Measurements from ENCODE around the gene PDE2A.

Gene PDE2A

DNA sequence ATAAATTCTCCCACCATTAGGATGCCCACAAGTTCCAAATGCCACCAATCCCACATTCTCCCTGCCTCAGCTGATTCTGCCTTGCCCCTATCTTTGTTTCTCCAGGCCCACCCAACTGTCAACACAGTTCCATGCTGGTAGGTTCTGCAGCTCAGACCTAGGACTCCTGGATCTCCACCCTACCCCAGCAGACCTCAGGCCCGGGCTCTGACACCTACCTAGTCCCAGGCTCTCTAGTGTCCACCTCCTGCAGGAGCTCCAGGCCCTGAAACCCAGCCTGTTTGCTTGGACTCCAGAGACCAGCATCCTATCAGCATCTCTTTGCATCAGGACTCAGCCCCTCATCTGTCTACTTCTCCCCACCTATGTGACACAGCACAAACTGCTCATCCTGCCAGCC is 86.5 kb downstream of the PDE2A start:
- no peak overlapping the region for H3K9ac ChIP-seq (ENCODE audit: low read length in 5 of 5)
- H3K27me3 ChIP-seq (ENCODE audit: control insufficient read depth in 5 of 5, insufficient read depth in 4 of 5, low read length in 5 of 5), result peaks cover 26 to 62% (median 47%) of the 10 kb centered on the region in 5 donors
- H3K4me1 ChIP-seq (ENCODE audit: control insufficient read depth in 5 of 5, insufficient read depth in 5 of 5, low read length in 5 of 5), result peaks cover 0 to 33% (median 21%) of the 10 kb centered on the region in 5 donors
- H3K36me3 ChIP-seq (ENCODE audit: control insufficient read depth in 5 of 5, insufficient read depth in 5 of 5, low read length in 5 of 5), result peaks cover 0 to 61% (median 28%) of the 10 kb centered on the region in 5 donors
- H3K9me3 ChIP-seq (ENCODE audit: control insufficient read depth in 5 of 5, low read length in 5 of 5), result no peaks in the 10 kb centered on the region
- no peak overlapping the region for H3K27ac ChIP-seq (ENCODE audit: low read depth, low read length)
- H3K4me3 ChIP-seq (ENCODE audit: low read depth in 1 of 5, low read length in 5 of 5), result no peak overlapping the region

DNA sequence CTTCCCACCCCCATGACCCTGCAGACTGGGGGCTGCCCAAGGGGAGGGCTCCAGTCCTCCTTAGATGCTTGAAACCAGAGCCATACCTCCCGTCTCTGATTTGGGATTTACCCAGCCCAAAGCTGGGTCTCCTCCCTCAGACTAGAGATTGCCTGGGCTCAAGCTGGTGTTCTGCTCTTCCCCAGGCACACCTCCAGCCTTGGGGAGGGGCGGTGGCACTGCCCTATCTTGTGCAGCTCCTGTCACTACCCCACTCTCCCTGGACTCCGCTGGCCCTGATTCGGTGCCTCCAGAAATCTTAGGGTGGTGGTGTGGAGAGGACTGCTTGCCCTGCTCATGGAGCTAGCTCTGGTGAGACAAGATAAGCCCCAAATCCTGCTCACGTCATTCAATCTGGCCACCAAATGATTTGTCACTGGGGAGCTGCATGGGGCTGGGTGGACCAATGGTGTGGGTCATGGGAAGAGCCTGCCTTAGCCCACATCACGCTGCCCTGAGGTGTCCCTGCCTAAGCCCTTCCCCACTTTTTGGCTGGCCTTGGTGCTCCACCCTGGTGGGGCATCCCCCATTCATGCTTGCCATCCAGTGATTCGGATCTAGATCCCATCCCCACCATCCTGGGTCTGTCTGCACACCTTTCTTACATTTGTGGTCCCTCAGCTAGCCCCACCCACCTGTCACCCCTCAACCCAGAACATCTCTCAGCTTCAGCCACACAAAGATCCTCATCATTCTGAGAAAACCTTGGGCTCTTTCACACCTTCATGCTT is 87.7 kb downstream of the PDE2A start:
- no peak overlapping the region for H3K4me3 ChIP-seq (ENCODE audit: low read depth in 1 of 5, low read length in 5 of 5)
- no peak overlapping the region for H3K27ac ChIP-seq (ENCODE audit: low read depth, low read length)
- H3K9ac ChIP-seq (ENCODE audit: low read length in 5 of 5), result no peak overlapping the region
- peaks cover 0 to 60% (median 37%) of the 10 kb centered on the region in 5 donors for H3K36me3 ChIP-seq (ENCODE audit: control insufficient read depth in 5 of 5, insufficient read depth in 5 of 5, low read length in 5 of 5)
- H3K4me1 ChIP-seq (ENCODE audit: control insufficient read depth in 5 of 5, insufficient read depth in 5 of 5, low read length in 5 of 5), result peaks cover 0 to 33% (median 21%) of the 10 kb centered on the region in 5 donors
- H3K9me3 ChIP-seq (ENCODE audit: control insufficient read depth in 5 of 5, low read length in 5 of 5), result no peaks in the 10 kb centered on the region
- peaks cover 17 to 52% (median 38%) of the 10 kb centered on the region in 5 donors for H3K27me3 ChIP-seq (ENCODE audit: control insufficient read depth in 5 of 5, insufficient read depth in 4 of 5, low read length in 5 of 5)

DNA sequence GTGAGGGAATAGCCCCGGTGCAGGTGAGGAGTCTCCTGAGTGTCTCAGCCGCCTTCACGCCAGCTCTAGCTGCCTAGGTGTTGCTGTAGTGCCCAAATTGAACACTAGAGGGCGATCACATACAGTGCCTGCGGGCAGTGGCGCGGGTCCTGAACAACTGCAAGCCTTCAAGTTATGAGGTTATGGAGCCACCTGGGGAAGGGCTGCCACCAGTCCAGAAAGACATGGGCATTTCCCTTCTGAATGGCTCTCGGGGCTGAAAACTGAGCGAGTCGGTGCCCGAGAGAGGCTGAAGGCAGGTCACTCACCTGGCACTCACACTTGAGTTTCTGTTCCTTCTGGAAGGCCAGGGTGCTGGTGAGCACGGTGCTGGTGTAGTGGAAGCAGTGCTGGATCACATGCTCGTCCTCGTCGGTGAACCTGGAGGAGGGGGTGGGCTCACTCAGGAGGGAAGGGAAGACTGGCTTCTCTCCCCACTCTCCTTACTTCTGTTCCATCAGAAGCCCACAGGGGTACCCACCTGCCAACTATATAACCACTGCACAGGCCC is 88.4 kb downstream of the PDE2A start:
- H3K27ac ChIP-seq (ENCODE audit: low read depth, low read length), result no peak overlapping the region
- H3K27me3 ChIP-seq (ENCODE audit: control insufficient read depth in 5 of 5, insufficient read depth in 4 of 5, low read length in 5 of 5), result peaks cover 11 to 45% (median 33%) of the 10 kb centered on the region in 5 donors
- no peaks in the 10 kb centered on the region for H3K9me3 ChIP-seq (ENCODE audit: control insufficient read depth in 5 of 5, low read length in 5 of 5)
- H3K4me1 ChIP-seq (ENCODE audit: control insufficient read depth in 5 of 5, insufficient read depth in 5 of 5, low read length in 5 of 5), result peaks cover 0 to 33% (median 21%) of the 10 kb centered on the region in 5 donors
- peak overlapping the region in 1 of 5 donors; percentile 5 for H3K4me3 ChIP-seq (ENCODE audit: low read depth in 1 of 5, low read length in 5 of 5)
- peaks cover 0 to 61% (median 44%) of the 10 kb centered on the region in 5 donors for H3K36me3 ChIP-seq (ENCODE audit: control insufficient read depth in 5 of 5, insufficient read depth in 5 of 5, low read length in 5 of 5)
- H3K9ac ChIP-seq (ENCODE audit: low read length in 5 of 5), result no peak overlapping the region

DNA sequence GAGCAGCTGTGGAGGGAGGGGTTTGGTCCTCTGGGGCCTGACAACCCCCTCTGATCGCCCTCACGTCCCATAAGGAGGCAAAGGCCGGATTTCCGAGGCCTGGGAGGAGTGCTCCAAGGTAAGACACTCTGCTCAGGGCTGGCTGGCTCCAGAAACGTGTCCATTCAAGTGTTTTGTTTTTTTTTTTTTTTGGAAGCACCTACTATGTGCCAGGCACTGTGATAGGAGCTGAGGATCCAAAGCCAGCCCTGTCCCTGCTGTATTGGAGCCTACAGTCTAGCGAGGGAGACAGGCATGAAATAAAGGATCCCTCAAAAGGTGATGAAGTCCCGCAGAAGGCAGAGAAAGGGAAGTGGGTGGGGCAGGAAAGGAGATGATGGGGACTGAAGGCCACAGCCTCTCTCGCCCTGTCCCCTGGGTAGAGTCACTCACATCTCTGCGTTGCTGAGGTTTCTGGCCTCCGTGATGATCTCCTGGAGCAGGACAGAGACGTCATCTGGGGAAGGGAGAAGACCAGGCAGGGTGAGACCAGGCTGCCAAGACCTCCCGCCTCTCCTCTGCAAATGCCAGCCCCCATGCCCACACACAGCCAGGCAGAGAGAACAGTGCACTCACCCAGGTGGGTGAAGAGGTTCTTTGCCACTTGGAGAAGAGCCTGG is 89.2 kb downstream of the PDE2A start:
- Histone ChIP-seq H3K27me3 (ENCODE audit: control insufficient read depth in 5 of 5, insufficient read depth in 4 of 5, low read length in 5 of 5) (peaks cover 11 to 40% (median 32%) of the 10 kb centered on the region in 5 donors), H3K9ac (ENCODE audit: low read length in 5 of 5) (no peak overlapping the region), H3K36me3 (ENCODE audit: control insufficient read depth in 5 of 5, insufficient read depth in 5 of 5, low read length in 5 of 5) (peaks cover 0 to 68% (median 52%) of the 10 kb centered on the region in 5 donors), H3K9me3 (ENCODE audit: control insufficient read depth in 5 of 5, low read length in 5 of 5) (no peaks in the 10 kb centered on the region), H3K27ac (ENCODE audit: low read depth, low read length) (no peak overlapping the region), H3K4me1 (ENCODE audit: control insufficient read depth in 5 of 5, insufficient read depth in 5 of 5, low read length in 5 of 5) (peaks cover 0 to 28% (median 15%) of the 10 kb centered on the region in 5 donors), H3K4me3 (ENCODE audit: low read depth in 1 of 5, low read length in 5 of 5) (peak overlapping the region in 2 of 5 donors; percentile 5 to 19)

DNA sequence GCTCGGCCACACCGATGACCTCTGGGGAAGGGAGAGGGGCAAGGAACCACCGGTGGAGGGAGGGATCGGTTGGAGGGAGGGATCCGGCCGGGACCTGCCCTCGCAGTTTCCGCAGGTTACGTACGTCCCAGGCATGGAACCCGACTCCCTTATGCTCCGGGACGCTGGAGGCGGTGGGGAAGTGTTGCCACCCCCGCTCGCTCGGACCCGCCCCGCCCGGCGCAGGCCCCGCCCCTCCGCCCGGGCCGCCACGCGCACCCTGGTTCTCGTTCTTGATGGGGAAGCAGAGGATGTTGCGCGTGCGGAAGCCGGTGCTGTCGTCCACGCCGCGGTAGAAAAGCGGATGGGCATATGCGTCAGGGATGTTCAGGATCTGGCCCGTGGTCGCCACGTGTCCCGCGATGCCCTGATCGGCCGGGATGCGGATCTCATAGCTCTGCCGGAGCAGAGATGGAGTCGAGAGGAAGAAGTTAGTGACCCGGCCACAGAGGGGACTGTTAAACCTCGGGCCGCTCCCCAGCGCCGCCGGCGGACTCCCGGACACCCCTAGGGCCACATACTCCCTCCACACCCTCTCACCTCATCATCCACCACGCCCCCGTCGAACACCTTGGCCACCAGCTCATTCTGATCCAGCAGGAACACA is 89.8 kb downstream of the PDE2A start:
- Histone ChIP-seq H3K9ac (ENCODE audit: low read length in 5 of 5) (no peak overlapping the region), H3K4me3 (ENCODE audit: low read depth in 1 of 5, low read length in 5 of 5) (peak overlapping the region in 2 of 5 donors; percentile 5 to 19), H3K27me3 (ENCODE audit: control insufficient read depth in 5 of 5, insufficient read depth in 4 of 5, low read length in 5 of 5) (peaks cover 11 to 40% (median 26%) of the 10 kb centered on the region in 5 donors), H3K36me3 (ENCODE audit: control insufficient read depth in 5 of 5, insufficient read depth in 5 of 5, low read length in 5 of 5) (peaks cover 0 to 75% (median 57%) of the 10 kb centered on the region in 5 donors), H3K27ac (ENCODE audit: low read depth, low read length) (no peak overlapping the region), H3K4me1 (ENCODE audit: control insufficient read depth in 5 of 5, insufficient read depth in 5 of 5, low read length in 5 of 5) (peaks cover 0 to 22% (median 12%) of the 10 kb centered on the region in 5 donors), H3K9me3 (ENCODE audit: control insufficient read depth in 5 of 5, low read length in 5 of 5) (no peaks in the 10 kb centered on the region)

DNA sequence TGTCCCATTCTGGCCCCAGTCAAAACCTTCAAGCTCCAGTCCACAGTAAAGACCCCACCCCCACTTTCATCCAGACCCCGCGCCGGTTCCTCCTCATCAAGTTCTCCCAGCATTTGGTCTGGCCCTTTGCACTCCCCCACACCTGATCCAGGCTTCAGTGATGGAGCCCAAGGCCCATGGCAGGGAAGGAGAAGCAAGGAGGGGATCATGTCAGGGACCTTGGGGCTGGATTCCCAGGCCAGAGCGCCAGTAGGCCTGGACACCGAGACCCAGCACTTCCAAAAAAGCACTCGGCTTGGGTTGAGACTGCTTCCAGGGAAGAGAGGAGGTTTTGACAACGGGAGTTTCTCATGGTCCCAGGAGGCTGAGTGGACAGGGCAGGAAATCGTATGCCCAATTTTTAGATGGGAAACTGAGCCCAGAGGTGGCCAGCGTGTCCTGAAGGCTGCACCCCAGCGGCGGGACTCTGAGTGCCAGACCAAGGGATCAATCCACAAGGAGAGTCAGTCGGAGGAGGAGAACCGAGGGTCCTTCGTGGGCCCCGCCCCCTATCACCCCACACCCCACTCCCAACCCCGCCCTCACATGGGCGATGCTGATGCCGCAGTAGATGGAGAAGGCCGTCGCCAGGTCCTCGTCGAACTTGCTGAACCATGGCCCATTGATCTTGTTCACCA is 90.5 kb downstream of the PDE2A start:
- H3K4me1 ChIP-seq (ENCODE audit: control insufficient read depth in 5 of 5, insufficient read depth in 5 of 5, low read length in 5 of 5), result peaks cover 0 to 22% (median 12%) of the 10 kb centered on the region in 5 donors
- no peak overlapping the region for H3K9ac ChIP-seq (ENCODE audit: low read length in 5 of 5)
- no peak overlapping the region for H3K27ac ChIP-seq (ENCODE audit: low read depth, low read length)
- no peak overlapping the region for H3K4me3 ChIP-seq (ENCODE audit: low read depth in 1 of 5, low read length in 5 of 5)
- peaks cover 9 to 35% (median 22%) of the 10 kb centered on the region in 5 donors for H3K27me3 ChIP-seq (ENCODE audit: control insufficient read depth in 5 of 5, insufficient read depth in 4 of 5, low read length in 5 of 5)
- no peaks in the 10 kb centered on the region for H3K9me3 ChIP-seq (ENCODE audit: control insufficient read depth in 5 of 5, low read length in 5 of 5)
- peaks cover 0 to 77% (median 52%) of the 10 kb centered on the region in 5 donors for H3K36me3 ChIP-seq (ENCODE audit: control insufficient read depth in 5 of 5, insufficient read depth in 5 of 5, low read length in 5 of 5)

DNA sequence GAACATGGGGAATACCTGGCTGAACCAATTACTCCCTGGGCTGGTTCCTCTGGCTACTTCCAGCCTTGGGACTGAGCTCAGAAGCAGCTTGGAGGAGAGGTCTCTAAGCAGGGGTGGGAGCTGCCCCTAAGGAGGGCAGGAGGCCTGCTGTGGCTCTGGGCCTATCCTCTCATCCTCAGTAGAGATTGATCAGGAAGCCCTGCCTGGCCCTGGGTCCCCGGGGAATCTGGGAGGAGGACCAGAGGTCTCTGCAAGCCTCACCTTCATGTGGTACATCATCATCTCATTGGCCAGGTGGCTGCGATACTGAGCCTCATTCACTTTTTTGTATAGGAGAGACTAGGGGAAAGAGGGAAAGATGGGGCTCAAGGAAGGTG is 91.1 kb downstream of the PDE2A start:
- H3K4me1 ChIP-seq (ENCODE audit: control insufficient read depth in 5 of 5, insufficient read depth in 5 of 5, low read length in 5 of 5), result peaks cover 0 to 20% (median 12%) of the 10 kb centered on the region in 5 donors
- H3K27me3 ChIP-seq (ENCODE audit: control insufficient read depth in 5 of 5, insufficient read depth in 4 of 5, low read length in 5 of 5), result peaks cover 4 to 30% (median 19%) of the 10 kb centered on the region in 5 donors
- no peak overlapping the region for H3K4me3 ChIP-seq (ENCODE audit: low read depth in 1 of 5, low read length in 5 of 5)
- H3K9ac ChIP-seq (ENCODE audit: low read length in 5 of 5), result no peak overlapping the region
- no peak overlapping the region for H3K27ac ChIP-seq (ENCODE audit: low read depth, low read length)
- peaks cover 0 to 77% (median 51%) of the 10 kb centered on the region in 5 donors for H3K36me3 ChIP-seq (ENCODE audit: control insufficient read depth in 5 of 5, insufficient read depth in 5 of 5, low read length in 5 of 5)
- no peaks in the 10 kb centered on the region for H3K9me3 ChIP-seq (ENCODE audit: control insufficient read depth in 5 of 5, low read length in 5 of 5)

DNA sequence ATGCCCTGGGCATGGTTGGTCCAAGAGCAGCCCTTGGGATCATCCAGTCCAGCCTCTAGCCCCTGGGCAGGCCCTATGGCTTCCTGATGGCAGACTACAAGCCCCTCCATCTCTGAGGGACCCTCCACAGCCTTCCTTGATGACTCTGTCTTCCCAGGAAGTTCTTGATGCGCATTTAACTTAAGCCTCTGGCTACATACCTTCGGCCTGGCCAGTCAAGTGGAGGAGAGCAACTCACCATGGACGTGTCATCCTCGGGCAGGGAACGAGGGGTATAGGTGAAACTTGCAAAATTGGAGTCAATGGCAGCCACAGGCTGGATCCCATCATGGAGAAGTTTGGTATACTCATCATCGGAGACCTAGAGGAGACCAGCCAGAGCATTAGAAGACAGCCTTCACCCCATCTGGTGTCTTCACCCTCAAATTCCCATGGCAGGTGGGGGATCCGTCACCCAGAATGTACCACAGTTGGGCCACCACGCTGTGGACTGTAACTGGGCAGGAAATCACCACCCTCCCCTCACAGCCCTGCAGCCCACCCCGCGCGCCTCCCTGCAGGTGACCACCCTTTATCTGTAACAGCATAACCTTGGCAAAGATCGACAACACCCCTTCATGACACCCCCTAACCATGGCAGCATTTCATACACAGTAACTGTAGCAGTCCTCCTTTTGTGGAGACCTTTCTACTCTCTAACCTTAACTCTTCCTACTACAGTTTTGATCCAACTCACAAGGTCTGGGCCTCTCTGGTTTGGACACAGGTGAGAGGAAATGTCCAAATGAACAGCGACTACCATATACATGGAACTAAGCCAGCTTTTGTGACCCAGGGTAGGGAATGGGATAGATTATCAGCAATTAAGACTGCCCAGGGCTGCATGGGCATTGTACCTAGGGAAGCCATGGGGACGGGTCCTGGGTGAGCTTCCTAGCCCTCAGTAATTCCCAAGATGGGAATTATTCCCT is 91.7 kb downstream of the PDE2A start:
- H3K9ac ChIP-seq (ENCODE audit: low read length in 5 of 5), result no peak overlapping the region
- peaks cover 0 to 77% (median 49%) of the 10 kb centered on the region in 5 donors for H3K36me3 ChIP-seq (ENCODE audit: control insufficient read depth in 5 of 5, insufficient read depth in 5 of 5, low read length in 5 of 5)
- no peaks in the 10 kb centered on the region for H3K9me3 ChIP-seq (ENCODE audit: control insufficient read depth in 5 of 5, low read length in 5 of 5)
- no peak overlapping the region for H3K4me3 ChIP-seq (ENCODE audit: low read depth in 1 of 5, low read length in 5 of 5)
- H3K27ac ChIP-seq (ENCODE audit: low read depth, low read length), result no peak overlapping the region
- peaks cover 0 to 20% (median 12%) of the 10 kb centered on the region in 5 donors for H3K4me1 ChIP-seq (ENCODE audit: control insufficient read depth in 5 of 5, insufficient read depth in 5 of 5, low read length in 5 of 5)
- H3K27me3 ChIP-seq (ENCODE audit: control insufficient read depth in 5 of 5, insufficient read depth in 4 of 5, low read length in 5 of 5), result peaks cover 4 to 25% (median 19%) of the 10 kb centered on the region in 5 donors
